ENCODE data around the gene ANAPC2. TPM values are rescaled to one million over a fixed set of nuclear protein-coding genes. Genes with fewer than 3 reads are reported as not detected.
A peak's percentile ranks its signal among the peaks of the same experiment; 100 is the strongest.

The ANAPC2 gene
- total and polyA plus RNA-seq, 8 donors = 42.1 to 58.8 (median 44.4) TPM

DNA sequence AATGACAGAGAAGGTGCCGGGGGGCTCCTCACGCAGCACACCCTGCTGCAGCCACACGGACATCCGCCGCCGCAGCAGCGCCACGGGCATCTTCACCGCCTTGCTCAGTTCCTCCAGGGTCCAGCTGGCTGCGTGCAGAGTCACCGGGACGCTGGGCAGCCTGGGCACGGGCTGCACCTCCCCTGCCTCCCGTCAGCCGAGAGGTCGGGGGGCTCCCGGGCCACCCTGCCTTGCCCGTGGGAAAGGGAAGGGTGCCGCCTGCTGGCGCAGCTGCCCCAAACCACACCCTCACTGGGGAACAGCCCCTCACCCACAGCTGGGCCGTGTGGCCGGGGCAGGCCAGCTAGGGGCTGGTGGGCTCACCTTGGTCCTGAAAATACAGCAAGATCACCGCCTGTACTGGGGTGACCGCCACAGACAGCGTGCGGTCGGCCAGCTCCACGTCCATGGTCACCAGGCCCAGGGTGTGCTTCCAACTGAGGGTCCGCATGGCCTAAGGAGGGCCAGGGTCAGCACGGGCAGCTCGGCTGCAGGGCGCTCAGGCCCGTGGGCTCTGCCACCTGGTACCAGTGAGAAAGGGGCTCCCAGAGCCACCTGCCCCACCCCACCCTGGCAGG lies 12.9 kb downstream of the ANAPC2 start:
- intact Hi-C loops (cut with DNase I) = no loop called here
- DNase-seq = no peak
- Histone ChIP-seq H3K4me1 (peaks cover 0 to 6% of the 10 kb centered on the region in 2 donors), H3K27ac (no peak overlapping the region), H3K4me3 (no peak overlapping the region), H3K27me3 (peaks cover 5 to 56% of the 10 kb centered on the region in 2 donors), H3K36me3 (peaks cover 0 to 38% of the 10 kb centered on the region in 2 donors), H3K9me3 (no peaks in the 10 kb centered on the region)
- no peak for ATAC-seq
- no peak for TF ChIP-seq CTCF (IDR thresholded peaks at IDR 0.05)

GRCh38 chr9:137174722-137175293 lies 13.6 kb downstream of the ANAPC2 start:
- intact Hi-C loops (cut with DNase I) = no loop called here
- no peak for DNase-seq
- Histone ChIP-seq H3K9me3 (no peaks in the 10 kb centered on the region), H3K27me3 (peaks cover 11 to 63% of the 10 kb centered on the region in 2 donors), H3K4me3 (no peak overlapping the region), H3K36me3 (peaks cover 0 to 32% of the 10 kb centered on the region in 2 donors), H3K4me1 (peaks cover 0 to 8% of the 10 kb centered on the region in 2 donors), H3K27ac (no peak overlapping the region)
- ATAC-seq = peak; percentile 9
- TF ChIP-seq CTCF (IDR thresholded peaks at IDR 0.05) = no peak

DNA sequence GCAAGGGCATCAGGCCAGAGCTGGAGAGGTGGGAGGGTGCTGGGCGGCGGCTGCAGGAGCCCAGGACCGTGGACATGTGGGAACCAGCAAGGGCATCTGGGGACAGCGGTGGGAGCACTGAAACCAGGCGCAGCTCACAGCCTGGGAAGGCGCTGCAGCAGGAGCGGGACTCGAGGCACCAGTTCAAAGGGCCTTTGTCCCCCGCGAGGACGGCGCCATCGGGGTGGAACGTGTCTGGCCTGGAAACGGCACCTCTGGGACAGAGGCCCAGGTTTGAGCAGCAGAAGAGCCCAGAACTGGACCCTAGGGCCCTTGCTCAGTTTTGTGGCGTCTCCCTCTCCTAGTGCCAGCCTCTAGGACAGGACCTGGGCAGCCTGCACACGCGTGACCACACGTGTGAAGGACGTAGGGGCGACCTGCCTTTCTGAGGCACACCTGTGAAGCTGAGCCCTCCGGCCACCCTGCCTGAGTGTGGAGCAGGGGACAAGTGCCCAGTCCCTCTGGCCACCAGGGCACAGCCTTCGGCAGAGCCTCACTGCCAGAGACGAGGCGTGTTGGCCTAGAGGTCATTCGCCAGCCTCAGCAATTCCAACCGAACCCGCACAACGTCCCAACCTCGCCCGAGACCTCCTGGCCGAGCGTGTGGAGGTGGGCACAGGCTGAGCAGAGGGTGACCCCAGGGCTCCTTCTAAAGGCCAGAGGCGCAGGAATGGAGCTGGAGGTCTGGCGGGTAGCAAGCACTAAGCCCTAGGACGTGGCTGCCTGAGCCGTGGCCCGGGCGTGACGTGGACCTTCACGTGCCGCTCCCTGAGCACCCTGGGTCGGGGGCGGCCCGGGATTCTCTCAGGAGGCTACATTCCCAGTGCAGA lies 14.3 kb downstream of the ANAPC2 start:
- intact Hi-C loops (cut with DNase I) = no loop called here
- ATAC-seq = no peak
- no peaks in the 10 kb centered on the region for H3K9me3 ChIP-seq
- TF ChIP-seq CTCF (IDR thresholded peaks at IDR 0.05) = no peak
- peaks cover 0 to 24% of the 10 kb centered on the region in 2 donors for H3K36me3 ChIP-seq
- peaks cover 19 to 70% of the 10 kb centered on the region in 2 donors for H3K27me3 ChIP-seq
- peaks cover 0 to 15% of the 10 kb centered on the region in 2 donors for H3K4me1 ChIP-seq
- no peak overlapping the region for H3K4me3 ChIP-seq
- no peak overlapping the region for H3K27ac ChIP-seq
- DNase-seq = no peak

DNA sequence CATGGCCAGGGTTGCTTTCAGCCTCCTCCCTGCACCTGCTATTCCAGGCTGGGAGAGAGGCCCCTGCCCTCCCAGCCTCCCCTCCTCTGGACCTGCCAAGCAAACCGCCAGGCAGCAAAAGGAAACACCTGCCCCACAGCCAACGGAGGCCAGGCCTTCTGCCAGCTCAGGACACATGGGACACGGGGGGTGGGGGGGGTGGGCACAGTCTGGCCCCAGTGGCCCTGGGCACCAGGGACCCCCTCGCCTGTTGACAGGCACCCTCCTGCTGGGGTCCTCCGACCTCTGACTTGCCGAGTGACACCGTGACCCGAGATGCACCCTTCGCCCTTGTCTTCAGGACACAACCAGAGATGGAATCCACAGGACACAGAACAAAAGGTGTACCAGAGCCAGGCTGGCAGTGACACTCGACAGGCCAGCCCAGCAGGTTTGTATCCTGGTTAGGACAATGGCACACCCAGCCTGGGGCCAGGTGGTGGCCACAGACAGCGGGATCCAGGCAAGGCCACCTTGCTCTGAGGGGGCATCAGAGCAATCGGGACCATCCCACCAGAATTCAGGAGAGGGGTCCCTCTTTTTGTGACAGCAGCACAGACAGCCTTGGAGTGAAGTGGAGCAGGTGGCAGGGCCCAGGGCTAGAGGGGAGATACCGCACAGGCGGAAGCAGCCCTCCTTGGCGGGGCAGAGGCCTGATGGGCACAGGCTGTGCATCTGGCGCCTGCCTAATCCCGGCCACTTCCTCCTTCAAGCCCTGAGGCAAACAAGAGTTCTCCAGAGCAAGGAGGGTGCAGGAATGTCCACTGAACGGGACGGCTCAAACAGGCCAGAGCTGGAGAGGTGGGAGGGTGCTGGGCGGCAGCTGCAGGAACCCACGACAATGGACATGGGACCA lies 15.2 kb downstream of the ANAPC2 start:
- H3K27me3 ChIP-seq = peaks cover 28 to 79% of the 10 kb centered on the region in 2 donors
- H3K36me3 ChIP-seq = peaks cover 0 to 15% of the 10 kb centered on the region in 2 donors
- no peak for TF ChIP-seq CTCF (IDR thresholded peaks at IDR 0.05)
- DNase-seq = no peak
- H3K9me3 ChIP-seq = no peaks in the 10 kb centered on the region
- peaks cover 5 to 21% of the 10 kb centered on the region in 2 donors for H3K4me1 ChIP-seq
- intact Hi-C loops (cut with DNase I) = no loop called here
- H3K4me3 ChIP-seq = no peak overlapping the region
- ATAC-seq = no peak
- no peak overlapping the region for H3K27ac ChIP-seq

Data from left lung (tissue), 10 donors.